SK-N-SH treated with all-trans-retinoic acid at 6 μM for 48 hours (cell line): ENCODE measurements around the gene CYP4F22.

Source experiments
- ATAC-seq: fragments of 200-7000 bp; cut with Tn5 transposase; 3 replicates; pipeline ENCODE4 v1.9.1; 2020; ENCODE audit warnings: mild to moderate bottlenecking, moderate library complexity
- BACH2 ChIP-seq: fragments of 250-450 bp; sonication (Bioruptor Pico); IDR thresholded peaks from 2 replicates; pipeline ENCODE4 v1.9.0; 2021; ENCODE audit warnings: mild to moderate bottlenecking, borderline replicate concordance
- CREB5 ChIP-seq: fragments of 250-450 bp; sonication (Bioruptor Pico); IDR thresholded peaks from 2 replicates; pipeline ENCODE4 v1.5.1; 2020; ENCODE audit warnings: low read depth, mild to moderate bottlenecking, moderate library complexity
- CSDC2 ChIP-seq: fragments of 250-450 bp; sonication (Bioruptor Pico); IDR thresholded peaks from 2 replicates; pipeline ENCODE4 v1.5.0; 2020; ENCODE audit warnings: mild to moderate bottlenecking, moderate library complexity
- ESRRG ChIP-seq: fragments of 250-450 bp; sonication (Bioruptor Pico); IDR thresholded peaks from 2 replicates; pipeline ENCODE4 v1.6.1; 2021; ENCODE audit warnings: mild to moderate bottlenecking
- GLIS3 ChIP-seq: fragments of 250-450 bp; sonication (Bioruptor Pico); IDR thresholded peaks from 2 replicates; pipeline ENCODE4 v1.5.0; 2020; ENCODE audit warnings: mild to moderate bottlenecking, moderate library complexity
- ISL1 ChIP-seq: fragments of 250-450 bp; sonication (Bioruptor Pico); IDR thresholded peaks from 2 replicates; pipeline ENCODE4 v2.1.2; 2022; ENCODE audit warnings: mild to moderate bottlenecking, moderate library complexity
- OSR1 ChIP-seq: fragments of 250-450 bp; sonication (Bioruptor Pico); IDR thresholded peaks from 2 replicates; pipeline ENCODE4 v1.8.0; 2022; ENCODE audit warnings: moderate library complexity, mild to moderate bottlenecking, inconsistent platforms
- RARB ChIP-seq: fragments of 250-450 bp; sonication (Bioruptor Pico); IDR thresholded peaks from 2 replicates; pipeline ENCODE4 v1.8.0; 2021; ENCODE audit warnings: mild to moderate bottlenecking, moderate library complexity
- SNAI2 ChIP-seq: fragments of 250-450 bp; sonication (Bioruptor Pico); IDR thresholded peaks from 2 replicates; pipeline ENCODE4 v1.5.0; 2020; ENCODE audit warnings: mild to moderate bottlenecking, moderate library complexity
- TCF4 ChIP-seq: fragments of 250-450 bp; sonication (Bioruptor Pico); IDR thresholded peaks from 2 replicates; pipeline ENCODE4 v1.8.0; 2021; ENCODE audit warnings: mild to moderate bottlenecking, moderate library complexity, borderline replicate concordance
- TSHZ2 ChIP-seq: fragments of 250-450 bp; sonication (Bioruptor Pico); IDR thresholded peaks from 2 replicates; pipeline ENCODE4 v1.5.0; 2020; ENCODE audit warnings: mild to moderate bottlenecking, moderate library complexity
- ZC3H10 ChIP-seq: fragments of 250-450 bp; sonication (Bioruptor Pico); IDR thresholded peaks from 2 replicates; pipeline ENCODE4 v1.5.1; 2021; ENCODE audit warnings: mild to moderate bottlenecking, moderate library complexity
- ZFP3 ChIP-seq: fragments of 250-450 bp; sonication (Bioruptor Pico); IDR thresholded peaks from 2 replicates; pipeline ENCODE4 v1.5.0; 2020; ENCODE audit warnings: mild to moderate bottlenecking, moderate library complexity
- ZFP30 ChIP-seq: fragments of 450-650 bp; formaldehyde crosslinking; IDR thresholded peaks from 2 replicates; pipeline ENCODE4 v1.5.0; 2022; ENCODE audit warnings: mild to moderate bottlenecking, moderate library complexity
- ZNF70 ChIP-seq: fragments of 450-650 bp; formaldehyde crosslinking; IDR thresholded peaks from 2 replicates; pipeline ENCODE4 v1.5.0; 2020; ENCODE audit warnings: mild to moderate bottlenecking, moderate library complexity
- TF ChIP-seq, protein P1 (sequence below): fragments of 250-450 bp; sonication (Bioruptor Pico); IDR thresholded peaks from 2 replicates; pipeline ENCODE4 v1.5.1; 2021; ENCODE audit warnings: mild to moderate bottlenecking, moderate library complexity
- TF ChIP-seq, protein P2 (sequence below): fragments of 250-450 bp; sonication (Bioruptor Pico); IDR thresholded peaks from 2 replicates; pipeline ENCODE4 v1.8.0; 2021; ENCODE audit warnings: low read depth, mild to moderate bottlenecking, moderate library complexity, borderline replicate concordance

CYP4F22 gene

DNA sequence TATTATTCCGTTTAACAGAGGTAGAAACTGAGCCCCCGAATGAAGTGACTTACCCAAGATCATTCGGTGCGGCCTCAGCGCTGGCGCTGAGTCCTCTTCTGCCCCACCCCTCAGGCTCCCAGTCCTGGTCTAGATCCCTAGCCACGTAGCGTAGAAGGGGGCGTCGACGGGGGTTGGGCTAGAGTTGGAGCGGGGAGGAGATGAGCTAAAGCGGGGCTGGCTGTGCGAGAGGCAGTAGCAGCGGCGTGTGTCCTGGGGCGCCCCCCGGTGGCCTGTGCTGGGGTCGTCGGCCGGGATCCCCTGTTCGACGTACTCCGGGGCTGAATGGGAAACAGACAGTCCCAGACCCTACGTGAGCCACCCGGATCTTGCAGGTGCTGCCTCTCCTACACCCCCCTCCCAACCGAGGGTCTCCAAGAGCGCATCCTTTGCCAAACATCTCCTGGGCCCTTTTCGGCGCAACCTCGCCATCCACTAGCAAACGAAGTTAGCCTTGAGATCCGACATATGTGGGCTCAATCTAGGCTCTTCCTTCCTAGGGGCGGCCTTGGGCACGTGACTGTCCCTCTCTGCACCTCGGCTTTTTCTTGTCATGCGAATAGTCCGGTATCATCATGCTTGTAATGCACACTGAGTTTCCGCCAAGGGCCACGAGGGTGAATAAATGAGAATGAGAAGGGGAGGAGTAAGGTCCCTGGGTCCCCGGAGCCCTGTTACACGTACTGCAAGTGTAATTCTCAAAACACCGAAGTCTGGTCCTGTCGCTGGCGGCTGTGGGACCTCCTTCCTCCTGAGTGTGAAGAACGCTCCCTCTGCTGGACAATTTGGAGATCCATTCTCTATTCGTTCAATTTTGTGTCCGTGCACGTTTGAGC, 47.7 kb downstream of the CYP4F22 start:
- ATAC-seq: peak; percentile 91
- TF ChIP-seq CREB5: no peak
- no peak for TF ChIP-seq ZFP3 (CRISPR knock-in tag)
- TF ChIP-seq CSDC2 (CRISPR knock-in tag): no peak

DNA sequence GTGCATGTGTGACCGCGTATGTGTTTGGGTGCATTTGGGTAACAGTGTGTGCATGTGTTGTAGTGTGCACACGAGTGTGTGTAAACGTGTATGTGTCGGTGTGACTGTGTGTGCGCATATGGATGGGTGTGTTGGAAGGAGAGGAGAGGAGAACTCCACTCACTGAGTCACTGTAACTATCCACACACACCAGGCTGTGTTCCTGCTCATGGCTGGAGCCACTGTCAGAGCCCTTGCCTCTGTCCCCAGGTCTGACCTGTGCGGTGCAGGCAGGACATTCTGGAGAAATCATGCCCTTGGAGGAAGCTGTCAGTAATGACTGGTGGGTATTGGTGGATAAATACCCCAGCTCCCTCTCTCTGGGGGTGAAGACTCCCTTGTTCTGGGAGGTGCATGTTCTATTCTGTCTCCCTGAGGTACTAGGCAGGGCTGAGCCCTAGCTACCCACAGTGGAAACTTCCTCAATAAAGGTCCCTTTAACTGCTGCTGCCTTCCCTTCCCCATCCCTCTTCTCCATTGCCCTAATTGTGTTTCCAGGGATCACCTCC, 48.4 kb downstream of the CYP4F22 start:
- TF ChIP-seq ESRRG (CRISPR knock-in tag): no peak
- TF ChIP-seq ISL1 (CRISPR knock-in tag): no peak
- TF ChIP-seq ZFP30: no peak
- TF ChIP-seq ZFP3 (CRISPR knock-in tag): no peak
- no peak for TF ChIP-seq TCF4 (CRISPR knock-in tag)
- no peak for TF ChIP-seq GLIS3 (CRISPR knock-in tag)
- no peak for TF ChIP-seq BACH2 (CRISPR knock-in tag)
- no peak for TF ChIP-seq ZC3H10 (CRISPR knock-in tag)
- TF ChIP-seq, protein P1, sequence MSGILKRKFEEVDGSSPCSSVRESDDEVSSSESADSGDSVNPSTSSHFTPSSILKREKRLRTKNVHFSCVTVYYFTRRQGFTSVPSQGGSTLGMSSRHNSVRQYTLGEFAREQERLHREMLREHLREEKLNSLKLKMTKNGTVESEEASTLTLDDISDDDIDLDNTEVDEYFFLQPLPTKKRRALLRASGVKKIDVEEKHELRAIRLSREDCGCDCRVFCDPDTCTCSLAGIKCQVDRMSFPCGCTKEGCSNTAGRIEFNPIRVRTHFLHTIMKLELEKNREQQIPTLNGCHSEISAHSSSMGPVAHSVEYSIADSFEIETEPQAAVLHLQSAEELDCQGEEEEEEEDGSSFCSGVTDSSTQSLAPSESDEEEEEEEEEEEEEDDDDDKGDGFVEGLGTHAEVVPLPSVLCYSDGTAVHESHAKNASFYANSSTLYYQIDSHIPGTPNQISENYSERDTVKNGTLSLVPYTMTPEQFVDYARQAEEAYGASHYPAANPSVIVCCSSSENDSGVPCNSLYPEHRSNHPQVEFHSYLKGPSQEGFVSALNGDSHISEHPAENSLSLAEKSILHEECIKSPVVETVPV (CRISPR knock-in tag): no peak
- no peak for TF ChIP-seq CREB5
- TF ChIP-seq SNAI2 (CRISPR knock-in tag): no peak
- TF ChIP-seq, protein P2, sequence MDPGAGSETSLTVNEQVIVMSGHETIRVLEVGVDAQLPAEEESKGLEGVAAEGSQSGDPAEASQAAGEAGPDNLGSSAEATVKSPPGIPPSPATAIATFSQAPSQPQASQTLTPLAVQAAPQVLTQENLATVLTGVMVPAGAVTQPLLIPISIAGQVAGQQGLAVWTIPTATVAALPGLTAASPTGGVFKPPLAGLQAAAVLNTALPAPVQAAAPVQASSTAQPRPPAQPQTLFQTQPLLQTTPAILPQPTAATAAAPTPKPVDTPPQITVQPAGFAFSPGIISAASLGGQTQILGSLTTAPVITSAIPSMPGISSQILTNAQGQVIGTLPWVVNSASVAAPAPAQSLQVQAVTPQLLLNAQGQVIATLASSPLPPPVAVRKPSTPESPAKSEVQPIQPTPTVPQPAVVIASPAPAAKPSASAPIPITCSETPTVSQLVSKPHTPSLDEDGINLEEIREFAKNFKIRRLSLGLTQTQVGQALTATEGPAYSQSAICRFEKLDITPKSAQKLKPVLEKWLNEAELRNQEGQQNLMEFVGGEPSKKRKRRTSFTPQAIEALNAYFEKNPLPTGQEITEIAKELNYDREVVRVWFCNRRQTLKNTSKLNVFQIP: no peak
- TF ChIP-seq RARB (CRISPR knock-in tag): no peak
- no peak for TF ChIP-seq OSR1 (CRISPR knock-in tag)
- no peak for TF ChIP-seq TSHZ2 (CRISPR knock-in tag)

DNA sequence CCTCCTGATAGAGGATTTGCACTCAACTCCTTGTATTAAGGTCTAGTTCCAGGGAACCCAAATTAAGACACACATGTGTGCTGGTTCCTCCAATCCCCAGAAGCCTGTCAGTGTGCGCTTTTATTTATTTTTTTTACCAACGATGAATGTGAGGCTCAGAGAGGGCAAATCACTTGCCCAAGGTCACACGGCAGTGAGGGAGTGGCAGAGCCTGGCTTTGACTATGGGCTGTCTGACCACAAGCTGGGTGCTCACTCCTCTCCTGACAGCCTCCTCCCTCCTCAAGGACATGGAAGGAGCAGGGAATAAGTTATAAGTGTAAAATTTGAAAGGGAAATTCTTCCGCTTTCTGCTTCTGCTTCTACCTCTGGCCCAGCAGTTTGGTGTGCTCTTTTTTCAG, 48.9 kb downstream of the CYP4F22 start:
- ATAC-seq: no peak
- TF ChIP-seq CREB5 (no peak), ZFP3 (CRISPR knock-in tag) (no peak)

More for the DNA sequence above, 48.4 kb downstream of the CYP4F22 start:
- peak; percentile 32 for ATAC-seq

DNA sequence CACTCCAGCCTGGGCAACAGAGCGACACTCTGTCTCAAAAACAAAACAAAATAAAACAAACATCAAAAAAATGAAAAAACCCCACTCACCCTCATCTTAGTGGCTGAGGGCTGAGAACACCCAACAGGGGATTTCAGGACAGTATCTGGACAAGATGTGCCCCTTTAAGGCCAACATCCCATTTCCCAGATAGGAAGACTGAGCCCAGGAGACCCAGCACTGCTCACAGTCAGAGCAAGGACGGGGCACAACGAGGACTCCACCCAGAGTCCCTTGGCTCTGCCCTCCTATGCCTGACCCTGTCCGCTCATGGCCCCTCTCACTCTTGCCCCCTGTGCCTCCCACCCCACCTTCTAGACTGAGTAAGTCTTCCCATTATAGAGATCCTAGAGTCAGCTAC, 53.8 kb downstream of the CYP4F22 start:
- no peak for ATAC-seq
- no peak for TF ChIP-seq ESRRG (CRISPR knock-in tag)
- TF ChIP-seq, protein P2: no peak
- no peak for TF ChIP-seq TSHZ2 (CRISPR knock-in tag)
- no peak for TF ChIP-seq ZNF70
- TF ChIP-seq SNAI2 (CRISPR knock-in tag): no peak
- TF ChIP-seq, protein P1 (CRISPR knock-in tag): no peak
- no peak for TF ChIP-seq GLIS3 (CRISPR knock-in tag)
- no peak for TF ChIP-seq ZFP30
- TF ChIP-seq CSDC2 (CRISPR knock-in tag): no peak
